ENCODE measurements around the gene CACNA2D2. TPM values are rescaled to one million over a fixed set of nuclear protein-coding genes. Genes with fewer than 3 reads are reported as not detected.

The CACNA2D2 gene
- total RNA-seq, 1 donor from 2014 or later, result 2.6 TPM

DNA sequence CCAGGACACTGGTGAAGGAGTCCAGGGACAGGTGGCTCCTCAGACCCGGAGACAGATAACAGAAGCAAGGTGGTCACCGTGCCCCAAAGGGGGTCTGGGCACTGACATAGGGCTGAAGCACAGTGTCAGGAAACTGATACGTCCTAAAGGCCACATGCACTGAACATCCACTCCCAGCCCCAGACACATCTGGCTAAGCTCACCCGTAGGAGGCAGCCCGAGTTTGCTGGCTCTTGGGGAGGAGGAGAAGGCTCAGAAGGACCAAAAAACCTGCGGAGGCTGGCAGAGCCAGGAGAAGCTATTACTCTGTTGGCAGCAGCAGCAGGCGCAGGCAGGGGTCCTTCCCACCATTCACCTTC is 1.2 kb downstream of the CACNA2D2 start:
- DNase-seq (ENCODE audit: low spot score), result no peak

DNA sequence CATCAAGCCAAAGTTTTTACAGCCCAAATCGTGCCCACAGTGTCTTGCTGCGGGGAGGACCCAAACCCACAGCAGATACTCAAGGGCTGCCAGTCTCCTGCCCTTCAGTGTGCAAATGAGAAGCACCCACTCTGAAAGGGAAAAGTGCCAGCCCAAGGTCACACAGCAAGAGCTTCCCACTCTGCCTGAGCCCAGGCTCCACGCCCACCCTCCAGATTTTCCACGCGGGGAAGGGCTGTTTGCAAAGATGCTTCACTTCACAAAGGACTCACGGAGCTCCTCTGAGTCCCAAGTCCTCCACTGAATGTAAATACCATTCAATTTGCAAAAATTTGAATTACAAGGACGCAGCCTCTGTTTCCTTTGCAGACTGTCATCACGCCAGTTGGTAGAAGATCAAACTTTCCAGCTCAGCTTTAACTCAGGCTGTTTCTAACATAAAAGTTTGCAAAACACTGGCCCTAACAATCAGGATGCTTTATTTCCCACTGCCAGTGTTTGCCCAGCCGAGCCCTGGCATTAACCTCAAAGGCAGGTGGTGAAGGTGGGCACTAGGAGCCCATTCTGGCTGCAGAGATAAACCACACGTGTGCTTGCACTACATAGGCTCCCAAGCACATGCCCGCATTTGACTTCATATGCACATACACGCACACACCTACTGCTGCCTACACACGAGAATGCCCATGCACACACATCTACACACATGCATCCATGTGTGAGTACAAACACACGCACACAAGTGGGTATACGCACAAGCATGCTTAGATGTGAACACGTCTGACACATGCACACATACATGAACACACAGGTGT is 7.6 kb downstream of the CACNA2D2 start:
- no peak for DNase-seq (ENCODE audit: low spot score)

DNA sequence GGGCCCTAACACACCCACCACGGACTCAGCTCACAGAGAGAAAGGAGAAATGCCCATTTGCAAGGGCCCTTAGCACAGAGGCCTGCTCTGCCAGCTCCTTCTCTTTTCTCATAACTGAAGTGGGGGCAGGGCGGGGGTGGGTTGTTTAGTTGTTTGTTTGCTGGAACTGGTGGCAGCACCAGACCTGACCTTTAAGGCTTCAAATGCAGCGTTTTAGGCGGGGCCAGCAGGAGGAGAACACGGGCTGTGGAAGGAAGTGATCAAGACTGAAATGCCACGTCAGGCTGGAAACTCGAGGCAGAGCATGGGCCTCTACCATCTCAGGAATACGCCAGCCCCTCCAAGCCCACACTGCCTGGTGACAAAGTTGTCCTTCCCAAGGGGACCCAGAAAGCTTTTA is 9.3 kb downstream of the CACNA2D2 start:
- DNase-seq (ENCODE audit: low spot score), result no peak

- DNase-seq (ENCODE audit: low spot score), result no peak
Measured at GRCh38 chr3:50493623-50494022, 9.8 kb downstream of the CACNA2D2 start.

- DNase-seq (ENCODE audit: low spot score), result no peak
Measured at GRCh38 chr3:50493086-50493485, 10.3 kb downstream of the CACNA2D2 start.

GRCh38 chr3:50491023-50491422 is 12.4 kb downstream of the CACNA2D2 start:
- DNase-seq (ENCODE audit: low spot score), result no peak

DNA sequence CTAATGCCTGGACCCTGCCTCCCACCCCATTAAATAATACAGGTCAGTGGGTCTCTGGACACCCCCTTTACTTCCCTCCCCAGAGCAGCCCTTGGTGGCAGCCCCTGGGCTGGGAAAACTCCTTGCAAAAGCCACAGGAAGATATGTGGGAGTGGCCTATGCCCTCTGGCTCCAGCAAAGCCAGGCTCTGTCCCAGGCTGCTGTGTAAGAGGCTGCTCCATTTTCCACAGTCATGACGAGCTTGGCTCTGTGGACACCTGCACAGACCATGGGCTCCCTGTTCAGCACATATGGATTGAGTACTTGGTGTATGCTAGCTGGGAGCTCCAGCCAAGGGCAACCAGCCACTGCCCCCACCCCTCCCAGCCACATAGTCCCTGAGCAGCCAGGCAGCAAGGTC is 13.0 kb downstream of the CACNA2D2 start:
- no peak for DNase-seq (ENCODE audit: low spot score)

- no peak for DNase-seq (ENCODE audit: low spot score)
Measured at GRCh38 chr3:50487181-50487580, 16.3 kb downstream of the CACNA2D2 start.

DNA sequence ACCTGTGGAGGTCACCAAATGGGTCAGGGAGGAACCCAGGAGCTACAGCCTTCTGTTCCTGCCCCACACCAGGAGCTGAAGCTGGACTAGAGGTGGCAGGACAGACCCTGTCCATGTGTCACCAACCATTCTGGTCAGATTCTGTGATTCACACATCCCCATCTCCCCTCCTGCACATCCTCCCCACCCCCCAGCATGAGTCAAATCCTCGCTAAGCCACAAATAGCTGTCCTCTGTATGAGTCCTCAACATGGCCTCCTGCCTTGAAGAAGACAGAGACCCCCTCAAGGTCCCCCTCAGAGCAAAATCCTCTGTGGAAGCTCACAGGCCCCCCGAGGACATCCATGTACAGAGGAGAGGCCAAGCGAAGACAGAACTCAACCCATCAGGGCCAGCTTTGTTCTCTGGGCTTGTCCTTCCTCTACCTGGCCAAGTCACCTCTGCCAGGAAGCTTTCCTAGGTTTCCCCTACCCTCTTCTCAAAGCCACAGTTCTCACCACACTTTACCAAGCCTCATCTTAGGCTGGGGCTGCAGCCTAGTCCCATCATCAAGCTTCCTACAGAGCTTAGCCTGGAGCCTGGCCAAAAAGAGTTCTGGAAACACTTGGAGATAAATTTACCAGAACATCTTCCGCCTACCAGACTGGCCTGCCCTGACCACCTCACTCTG is 17.1 kb downstream of the CACNA2D2 start:
- DNase-seq (ENCODE audit: low spot score), result no peak

DNA sequence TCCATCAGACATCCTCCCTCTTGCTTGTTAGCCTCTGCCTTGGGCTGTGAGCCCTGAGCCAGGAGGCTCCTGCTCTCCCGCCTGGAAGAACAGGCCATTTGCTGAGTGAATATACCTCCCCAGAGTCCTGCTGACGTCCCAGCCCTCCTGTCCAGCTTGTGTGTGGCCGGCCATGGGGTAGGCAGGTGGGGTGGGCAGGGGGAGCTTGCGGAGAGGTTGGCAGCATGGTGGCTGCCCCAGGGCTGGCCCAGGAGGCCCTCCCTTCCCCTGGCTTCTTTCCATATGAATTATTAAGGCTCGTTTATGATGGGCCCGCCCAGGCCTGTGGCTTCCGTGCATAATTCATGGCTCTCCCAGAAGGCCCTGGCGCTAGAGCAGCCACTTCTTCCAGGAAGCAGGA is 18.7 kb downstream of the CACNA2D2 start:
- no peak for DNase-seq (ENCODE audit: low spot score)

GRCh38 chr3:50483374-50483773 is 20.1 kb downstream of the CACNA2D2 start:
- DNase-seq (ENCODE audit: low spot score), result no peak

DNA sequence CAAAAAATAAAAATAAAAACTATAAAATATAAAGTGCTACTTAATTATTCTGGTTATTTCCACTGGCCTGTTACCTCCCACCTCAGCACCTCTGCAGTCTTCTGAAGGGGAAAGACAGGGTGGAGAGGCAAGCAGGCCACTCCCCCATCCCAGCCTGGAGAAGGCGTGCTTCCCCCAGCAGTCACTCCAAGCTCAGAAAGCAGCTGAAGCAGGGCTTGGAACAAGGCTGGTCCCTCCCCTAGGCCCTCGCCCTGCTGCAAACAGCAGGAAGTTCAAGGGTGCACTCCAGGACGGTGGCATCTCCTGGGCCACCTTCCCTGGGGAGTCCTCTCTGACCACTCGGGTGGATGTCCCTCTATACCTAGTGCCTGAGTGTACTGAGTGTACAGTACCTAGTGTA is 21.4 kb downstream of the CACNA2D2 start:
- DNase-seq (ENCODE audit: low spot score), result no peak

GRCh38 chr3:50480471-50480870 is 23.0 kb downstream of the CACNA2D2 start:
- no peak for DNase-seq (ENCODE audit: low spot score)

GRCh38 chr3:50479523-50479922 is 23.9 kb downstream of the CACNA2D2 start:
- DNase-seq (ENCODE audit: low spot score), result no peak

- DNase-seq (ENCODE audit: low spot score), result no peak
Measured at GRCh38 chr3:50478671-50479260, 24.7 kb downstream of the CACNA2D2 start.

DNA sequence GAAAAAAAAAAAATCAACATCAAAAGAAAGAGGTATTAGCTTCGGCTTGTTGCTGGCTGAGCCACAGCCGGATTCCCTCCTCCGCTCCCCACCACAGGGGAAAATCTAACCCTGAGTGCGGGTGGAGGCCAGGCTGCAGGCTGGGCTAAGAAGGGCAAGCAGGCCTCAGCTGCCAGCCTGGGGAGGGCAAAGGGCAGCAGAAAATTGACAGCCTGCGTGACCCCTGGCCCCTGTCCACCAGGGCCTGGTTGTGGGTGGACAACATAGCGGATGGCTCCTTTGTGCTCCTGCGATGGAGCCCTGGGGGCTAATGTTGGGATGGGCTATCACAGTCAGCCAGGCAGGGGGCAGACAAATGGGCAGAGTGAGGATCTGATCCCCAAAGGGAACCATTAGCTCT is 25.4 kb downstream of the CACNA2D2 start:
- DNase-seq (ENCODE audit: low spot score), result no peak

DNA sequence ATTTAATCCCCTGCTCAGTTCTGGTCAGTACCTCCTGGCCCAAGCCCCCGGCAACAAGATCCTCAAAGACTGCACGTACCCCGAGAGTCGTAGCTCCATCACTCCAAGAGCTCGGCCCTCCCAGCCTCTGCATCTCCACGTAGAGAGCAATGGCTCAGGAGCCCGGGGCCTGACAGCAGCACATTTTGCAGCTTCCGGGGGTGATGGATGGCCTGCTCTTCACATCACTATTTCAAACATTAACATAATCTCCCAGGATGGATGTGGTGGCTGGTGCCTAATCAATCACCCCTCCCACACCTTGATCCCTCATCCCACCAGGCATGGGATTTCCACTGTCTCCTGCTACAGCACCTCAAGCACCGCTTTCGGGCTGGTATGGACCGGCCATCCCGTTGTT is 28.1 kb downstream of the CACNA2D2 start:
- DNase-seq (ENCODE audit: low spot score), result no peak

DNA sequence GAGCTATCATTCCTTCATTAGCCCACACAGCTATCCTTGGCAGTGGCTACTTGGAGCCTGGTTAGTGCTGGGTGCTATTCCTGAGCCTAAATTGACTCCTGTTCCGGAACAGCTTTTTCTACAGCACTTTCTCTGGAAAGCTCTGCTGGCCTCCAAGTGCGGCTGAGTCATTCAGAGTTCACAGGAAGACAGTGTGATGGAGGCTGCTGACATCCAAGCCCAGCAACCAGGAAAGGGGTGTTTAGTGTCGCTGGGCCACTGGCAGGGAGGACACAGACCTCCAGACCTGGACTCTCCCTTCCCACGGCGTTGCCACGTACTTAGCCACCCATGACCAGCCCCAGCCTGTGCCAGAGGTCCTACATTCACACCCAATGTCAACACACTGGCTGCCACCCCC is 28.7 kb downstream of the CACNA2D2 start:
- DNase-seq (ENCODE audit: low spot score), result no peak

GRCh38 chr3:50473768-50474167 is 29.7 kb downstream of the CACNA2D2 start:
- DNase-seq (ENCODE audit: low spot score), result no peak

DNA sequence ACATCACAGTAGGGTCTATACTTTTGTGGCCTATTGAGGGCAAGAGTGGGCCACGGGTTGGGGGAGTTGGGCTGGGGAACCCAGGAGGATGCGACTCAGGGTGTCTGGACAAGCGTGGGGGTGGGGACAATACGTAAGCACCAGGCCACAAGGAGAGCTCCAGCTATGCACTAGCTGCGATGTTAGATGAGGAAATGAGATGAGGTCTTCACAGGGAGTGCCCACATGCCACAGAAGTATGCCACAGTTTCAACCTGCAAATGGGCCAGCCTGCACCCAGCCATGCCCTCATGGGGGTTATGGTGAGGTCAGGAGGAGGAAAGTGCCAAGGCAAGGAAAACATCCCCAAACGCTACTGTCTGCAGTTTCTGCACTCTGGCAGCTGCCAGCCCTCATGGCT is 30.5 kb downstream of the CACNA2D2 start:
- no peak for DNase-seq (ENCODE audit: low spot score)

DNA sequence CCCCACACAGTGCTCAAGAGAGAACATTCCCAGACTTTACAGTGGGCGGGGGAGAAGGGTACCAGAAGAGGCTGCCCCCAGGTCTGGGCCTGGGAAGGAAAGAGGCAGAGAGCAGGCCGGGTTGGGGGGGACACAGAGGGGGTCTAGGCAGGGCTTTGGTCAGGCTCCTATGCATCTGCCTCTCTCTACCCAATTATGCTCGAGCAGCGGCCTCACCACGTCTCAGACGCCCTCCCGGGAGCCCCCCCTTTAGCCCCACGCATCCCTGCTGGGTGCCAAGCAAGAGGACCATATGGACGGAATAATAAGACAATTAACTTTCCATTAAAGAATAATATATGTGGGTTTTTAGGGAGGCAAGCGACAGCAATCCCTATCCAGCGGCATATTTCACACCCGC is 32.8 kb downstream of the CACNA2D2 start:
- DNase-seq (ENCODE audit: low spot score), result no peak

- no peak for DNase-seq (ENCODE audit: low spot score)
Measured at GRCh38 chr3:50467919-50468318, 35.5 kb downstream of the CACNA2D2 start.

GRCh38 chr3:50466177-50466576 is 37.3 kb downstream of the CACNA2D2 start:
- no peak for DNase-seq (ENCODE audit: low spot score)

Measured in ureter (tissue), 1 donor.